Stimulated activated CD4-positive, alpha-beta T cell treated with anti-CD3 and anti-CD28 coated beads, Interleukin-2, amount 100 ng/mL, for 24 hours (primary cell): ENCODE data around the gene DCAF8L2.
"Not testable (repeated sequence)": the region's sequence is repeated elsewhere in the genome, so short reads cannot be mapped to it uniquely, and the experiment has no call there.

Experiments
- DNase-seq, 2 donors: peaks; one replicate each; pipeline ENCODE4 v3.0.0-alpha.2; 2020

The DCAF8L2 gene

GRCh38 chrX:27590044-27590443 lies at the start of gene DCAF8L2:
Gene DCAF8L2 (plus strand): TSS chrX:27590344. CDS start chrX:27746896, 156,552 bp downstream.
- DNase-seq: no peak

GRCh38 chrX:27541161-27541560 lies 49.0 kb upstream of the DCAF8L2 start:
- DNase-seq: not testable (repeated sequence)

- DNase-seq: no peak
Measured at GRCh38 chrX:27548624-27549023, 41.5 kb upstream of the DCAF8L2 start.

GRCh38 chrX:27549688-27550087 lies 40.5 kb upstream of the DCAF8L2 start:
- DNase-seq: no peak

GRCh38 chrX:27555514-27555913 lies 34.6 kb upstream of the DCAF8L2 start:
- no peak for DNase-seq

GRCh38 chrX:27565992-27566391 lies 24.2 kb upstream of the DCAF8L2 start:
- no peak for DNase-seq

GRCh38 chrX:27571164-27571563 lies 19.0 kb upstream of the DCAF8L2 start:
- no peak for DNase-seq

- no peak for DNase-seq
Measured at GRCh38 chrX:27575565-27575964, 14.6 kb upstream of the DCAF8L2 start.

- DNase-seq: no peak
Measured at GRCh38 chrX:27583976-27584375, 6.2 kb upstream of the DCAF8L2 start.

- DNase-seq: no peak
Measured at GRCh38 chrX:27591938-27592337, 1.8 kb downstream of the DCAF8L2 start.

- no peak for DNase-seq
Measured at GRCh38 chrX:27597508-27597907, 7.4 kb downstream of the DCAF8L2 start.

- no peak for DNase-seq
Measured at GRCh38 chrX:27598312-27598711, 8.2 kb downstream of the DCAF8L2 start.

GRCh38 chrX:27599928-27600327 lies 9.8 kb downstream of the DCAF8L2 start:
- no peak for DNase-seq

GRCh38 chrX:27600686-27601085 lies 10.5 kb downstream of the DCAF8L2 start:
- no peak for DNase-seq

GRCh38 chrX:27608671-27609070 lies 18.5 kb downstream of the DCAF8L2 start:
- no peak for DNase-seq

- no peak for DNase-seq
Measured at GRCh38 chrX:27619459-27619858, 29.3 kb downstream of the DCAF8L2 start.

- no peak for DNase-seq
Measured at GRCh38 chrX:27619975-27620374, 29.8 kb downstream of the DCAF8L2 start.

- DNase-seq: no peak
Measured at GRCh38 chrX:27622883-27623282, 32.7 kb downstream of the DCAF8L2 start.

- no peak for DNase-seq
Measured at GRCh38 chrX:27626066-27626465, 35.9 kb downstream of the DCAF8L2 start.

GRCh38 chrX:27633328-27633727 lies 43.2 kb downstream of the DCAF8L2 start:
- DNase-seq: no peak

- no peak for DNase-seq
Measured at GRCh38 chrX:27656581-27656980, 66.4 kb downstream of the DCAF8L2 start.

GRCh38 chrX:27660878-27661277 lies 70.7 kb downstream of the DCAF8L2 start:
- DNase-seq: no peak

GRCh38 chrX:27671234-27671633 lies 81.1 kb downstream of the DCAF8L2 start:
- DNase-seq: no peak

GRCh38 chrX:27674491-27674890 lies 84.3 kb downstream of the DCAF8L2 start:
- no peak for DNase-seq

- no peak for DNase-seq
Measured at GRCh38 chrX:27675493-27675892, 85.3 kb downstream of the DCAF8L2 start.

GRCh38 chrX:27679281-27679680 lies 89.1 kb downstream of the DCAF8L2 start:
- no peak for DNase-seq
